GM18909 (cell line): ENCODE results near the gene TRIM64.
"Not testable (repeated sequence)": the region's sequence is repeated elsewhere in the genome, so short reads cannot be mapped to it uniquely, and the experiment has no call there.

Experiments used
- ATAC-seq: cut with Tn5 transposase; IDR thresholded peaks from one replicate; pipeline ENCODE4 v1.9.1; 2021; ENCODE audit warnings: mild to moderate bottlenecking; ENCODE audit not compliant: unreplicated experiment, poor library complexity

The TRIM64 gene, protein sequence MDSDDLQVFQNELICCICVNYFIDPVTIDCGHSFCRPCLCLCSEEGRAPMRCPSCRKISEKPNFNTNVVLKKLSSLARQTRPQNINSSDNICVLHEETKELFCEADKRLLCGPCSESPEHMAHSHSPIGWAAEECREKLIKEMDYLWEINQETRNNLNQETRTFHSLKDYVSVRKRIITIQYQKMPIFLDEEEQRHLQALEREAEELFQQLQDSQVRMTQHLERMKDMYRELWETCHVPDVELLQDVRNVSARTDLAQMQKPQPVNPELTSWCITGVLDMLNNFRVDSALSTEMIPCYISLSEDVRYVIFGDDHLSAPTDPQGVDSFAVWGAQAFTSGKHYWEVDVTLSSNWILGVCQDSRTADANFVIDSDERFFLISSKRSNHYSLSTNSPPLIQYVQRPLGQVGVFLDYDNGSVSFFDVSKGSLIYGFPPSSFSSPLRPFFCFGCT

DNA sequence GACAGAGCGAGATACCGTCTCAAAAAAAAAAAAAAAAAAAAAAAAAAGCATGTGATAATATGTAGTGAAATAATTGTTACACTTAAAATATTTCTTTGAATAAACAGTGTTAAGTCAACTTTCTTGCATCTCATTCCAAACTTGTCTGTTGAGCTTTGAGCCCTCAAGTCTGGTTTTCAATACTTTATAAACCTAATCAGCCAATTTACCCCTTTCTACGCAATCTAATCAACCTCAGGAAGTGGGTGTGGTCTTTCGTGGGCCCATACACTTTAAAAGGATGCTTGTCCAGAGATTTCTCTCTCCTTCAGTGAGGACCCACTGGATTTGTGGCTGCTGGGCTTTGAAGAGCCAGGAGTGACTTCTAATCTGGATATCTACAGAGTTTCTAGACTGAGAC is at the start of gene TRIM64:
TSS of gene TRIM64 (plus strand) at position 301 of the 400 bp plus-strand sequence. CDS start 2,467 bp downstream, outside the sequence.
- ATAC-seq, result not testable (repeated sequence)

DNA sequence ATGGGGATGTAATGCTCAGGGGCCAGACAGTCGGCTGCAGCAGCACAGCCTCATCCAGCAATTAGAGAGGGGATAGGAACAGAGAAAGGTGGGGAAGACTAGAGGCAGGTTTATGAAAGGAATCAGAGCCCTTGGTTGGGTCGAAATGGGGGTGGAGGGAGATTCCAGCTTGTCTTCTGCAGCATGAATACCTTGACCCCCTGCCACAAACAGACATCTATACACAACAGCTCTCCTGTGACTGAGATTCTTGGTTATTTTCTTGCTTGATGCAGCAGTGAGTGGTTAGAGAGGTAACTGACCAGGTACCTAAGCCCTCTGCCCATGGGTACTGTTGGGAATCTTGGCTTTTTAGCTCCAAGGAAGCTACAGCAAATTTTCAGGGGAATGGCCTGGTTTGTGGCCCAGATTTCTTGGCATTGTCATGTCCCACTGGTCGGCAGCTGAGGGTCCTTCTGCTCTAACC is 43.6 kb upstream of the TRIM64 start, which contains the start of gene TRIM49D1:
TSS of gene TRIM49D1 (minus strand) at position 51 of the 466 bp plus-strand sequence. CDS start 4,535 bp downstream, outside the sequence.
- no peak for ATAC-seq

GRCh38 chr11:89923764-89924163 is 42.1 kb upstream of the TRIM64 start, which contains the start of gene TRIM49D2:
TRIM49D2 (plus strand) TSS chr11:89924064; CDS start chr11:89926762, 2,698 bp downstream.
- not testable (repeated sequence) for ATAC-seq

GRCh38 chr11:89960833-89961232 is 5.0 kb upstream of the TRIM64 start:
- ATAC-seq, result not testable (repeated sequence)
